ENCODE data around the gene PLXND1.

PLXND1 gene

DNA sequence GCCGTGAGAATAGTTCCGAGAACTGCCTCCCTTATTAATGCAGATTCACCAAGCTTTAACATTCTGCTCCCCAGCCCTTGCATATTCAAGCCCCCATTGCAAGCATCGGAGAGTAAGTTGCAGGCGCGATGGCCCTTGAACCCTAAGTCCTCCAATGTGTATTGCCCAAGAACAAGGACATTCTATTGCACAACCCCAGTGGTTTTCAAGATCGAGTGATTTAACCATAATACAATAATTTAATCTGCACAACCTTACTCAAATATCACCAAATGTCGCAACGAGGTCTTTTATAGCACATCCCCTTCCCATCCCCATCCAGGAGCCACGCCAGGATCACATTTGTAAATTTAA, 21.7 kb upstream of the PLXND1 start:
- DNase-seq (ENCODE audit: low read depth in 3 of 3): no peak

DNA sequence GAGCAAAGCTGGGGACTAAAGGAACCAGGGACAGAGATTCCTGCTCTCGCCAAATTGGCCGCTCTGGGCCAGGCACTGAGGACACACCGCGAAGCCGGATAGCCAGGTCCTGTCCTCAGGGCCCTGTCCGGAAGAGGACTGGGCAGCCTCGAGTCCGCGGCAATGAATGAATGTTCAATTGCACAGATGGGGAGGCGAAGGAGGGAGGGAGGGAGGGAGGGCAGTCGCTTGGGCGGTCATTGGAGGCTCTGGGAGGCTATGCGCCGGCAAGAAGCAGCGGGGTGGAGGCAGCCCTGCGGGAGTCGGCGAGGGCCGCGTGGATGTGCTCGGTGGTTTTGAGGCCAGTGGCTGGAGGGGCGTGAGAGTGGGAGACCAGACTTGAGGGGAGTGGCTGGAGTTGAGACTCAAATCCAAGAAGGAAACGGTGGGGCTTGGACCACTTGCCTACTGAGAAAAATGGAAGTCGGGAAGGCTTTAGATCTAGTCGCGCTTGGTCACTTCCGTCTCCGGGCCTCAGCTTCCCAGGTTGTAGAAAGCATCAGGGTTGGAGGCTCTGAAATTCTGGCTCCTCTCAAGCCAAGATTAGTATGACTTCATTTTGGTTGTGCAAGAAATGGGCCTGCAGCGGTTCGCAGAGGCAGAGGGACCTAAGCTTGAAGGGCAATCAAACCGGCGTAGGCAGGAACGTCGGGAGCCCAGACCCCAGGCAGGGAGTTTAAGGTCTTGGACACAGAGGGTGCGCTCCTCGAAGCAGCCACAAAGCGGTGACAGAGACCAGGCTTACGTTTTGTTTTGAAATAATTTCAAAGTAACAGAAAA, 21.1 kb upstream of the PLXND1 start:
- peak in 2 of 3 donors; percentile 48 for DNase-seq (ENCODE audit: low read depth in 3 of 3)

DNA sequence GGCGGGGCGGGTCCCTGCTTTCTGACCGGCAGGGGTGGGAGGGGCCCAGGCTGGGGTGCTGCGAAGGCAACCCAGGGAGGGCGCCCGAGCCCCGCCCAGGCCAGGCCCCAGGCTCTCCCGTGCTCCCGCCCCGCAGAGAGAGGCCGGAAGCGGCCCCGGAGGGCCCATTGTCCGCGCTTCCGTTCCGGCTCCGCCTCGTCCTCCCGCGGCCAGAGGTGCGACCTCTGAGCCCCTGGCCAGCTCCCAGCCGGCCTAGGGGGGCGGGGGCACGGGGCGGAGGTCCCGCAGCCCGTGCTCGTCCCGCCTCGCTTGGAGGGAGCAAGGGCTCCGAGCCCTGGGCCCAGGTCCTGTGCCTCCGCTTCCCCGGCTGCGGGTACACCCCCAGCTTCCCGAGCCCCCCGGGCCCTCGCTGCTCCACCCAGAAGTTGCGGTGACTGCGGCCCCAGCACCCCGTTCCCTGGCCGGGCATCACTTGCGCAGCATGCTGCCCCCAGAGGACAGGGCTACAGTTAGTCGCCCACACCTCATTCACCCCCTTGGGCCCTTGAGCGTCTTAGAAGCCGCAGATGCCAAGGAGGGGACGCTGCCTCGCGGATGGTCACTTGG, 20.4 kb upstream of the PLXND1 start:
- peak; percentile 55 to 84 (median 67) for DNase-seq (ENCODE audit: low read depth in 3 of 3)

DNA sequence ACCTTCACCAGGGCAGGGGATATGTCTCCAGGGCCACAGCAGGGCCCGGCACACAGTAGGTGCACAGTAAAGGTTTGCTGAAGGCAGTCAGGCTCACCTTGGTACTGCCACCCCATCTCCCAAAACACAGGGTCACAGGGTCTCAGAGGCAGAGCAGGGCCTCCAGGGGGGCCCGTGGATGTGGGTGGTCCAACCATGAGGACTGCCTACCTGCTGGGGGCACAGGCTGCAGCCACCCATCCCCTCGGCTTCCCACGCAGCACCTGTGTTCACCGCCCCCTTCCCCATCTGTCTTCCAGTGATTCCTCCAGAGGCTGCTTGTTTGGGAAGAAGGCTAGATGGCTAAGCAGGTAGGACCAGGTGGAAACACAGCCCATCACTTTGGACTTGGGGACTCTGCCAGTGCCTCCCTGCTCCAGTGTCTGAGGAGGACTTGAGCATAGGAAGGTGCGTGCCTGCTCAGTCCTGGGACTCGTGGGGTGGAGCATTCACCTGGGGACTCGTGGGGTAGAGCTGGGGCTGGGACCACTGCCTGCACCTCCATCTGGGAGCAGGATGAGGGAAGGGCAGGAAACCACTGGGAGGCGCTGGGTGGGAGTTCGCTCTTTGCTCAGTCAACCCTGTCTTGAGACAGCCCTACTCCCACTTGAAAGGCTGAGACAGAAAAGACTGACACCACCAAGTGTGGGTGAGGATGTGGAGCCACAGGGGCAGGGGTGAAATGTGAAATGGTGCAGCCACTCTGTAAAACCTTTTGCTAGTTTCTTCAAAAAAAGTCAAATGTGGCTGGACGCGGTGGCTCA, 18.8 kb upstream of the PLXND1 start:
- no peak for DNase-seq (ENCODE audit: low read depth in 3 of 3)

DNA sequence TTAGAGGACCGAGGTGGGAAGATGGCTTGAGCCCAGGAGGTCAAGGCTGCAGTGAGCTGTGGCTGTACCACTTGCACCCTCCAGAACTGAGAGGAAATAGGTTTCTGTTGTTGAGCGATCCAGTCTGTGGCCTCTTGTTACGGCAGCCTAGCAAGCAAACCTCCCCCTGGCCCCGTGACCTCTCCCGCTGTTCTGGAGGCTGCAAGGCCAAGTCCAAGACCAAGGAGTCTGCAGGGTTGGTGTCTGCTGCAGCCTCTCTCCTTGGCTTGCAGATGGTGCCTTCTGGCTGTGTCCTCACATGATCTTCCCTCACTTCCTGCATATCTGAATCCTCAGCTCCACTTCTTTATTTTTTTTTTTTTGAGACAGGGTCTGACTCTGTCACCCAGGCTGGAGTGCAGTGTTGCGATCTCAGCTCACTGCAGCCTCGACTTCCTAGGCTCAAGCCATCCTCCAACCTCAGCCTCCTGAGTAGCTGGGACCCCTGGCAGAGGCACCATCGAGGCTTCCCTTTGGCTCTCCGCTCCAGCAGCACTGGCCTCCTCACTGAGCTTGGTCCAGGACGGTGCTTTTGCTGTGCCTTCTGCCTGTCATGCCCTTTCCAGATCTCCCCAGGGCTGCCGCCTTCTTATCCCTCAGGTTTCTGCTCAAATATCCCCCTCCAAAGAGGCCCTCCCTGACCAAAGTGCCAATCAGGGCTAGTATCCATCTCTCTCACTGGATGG, 18.0 kb upstream of the PLXND1 start:
- no peak for DNase-seq (ENCODE audit: low read depth in 3 of 3)

DNA sequence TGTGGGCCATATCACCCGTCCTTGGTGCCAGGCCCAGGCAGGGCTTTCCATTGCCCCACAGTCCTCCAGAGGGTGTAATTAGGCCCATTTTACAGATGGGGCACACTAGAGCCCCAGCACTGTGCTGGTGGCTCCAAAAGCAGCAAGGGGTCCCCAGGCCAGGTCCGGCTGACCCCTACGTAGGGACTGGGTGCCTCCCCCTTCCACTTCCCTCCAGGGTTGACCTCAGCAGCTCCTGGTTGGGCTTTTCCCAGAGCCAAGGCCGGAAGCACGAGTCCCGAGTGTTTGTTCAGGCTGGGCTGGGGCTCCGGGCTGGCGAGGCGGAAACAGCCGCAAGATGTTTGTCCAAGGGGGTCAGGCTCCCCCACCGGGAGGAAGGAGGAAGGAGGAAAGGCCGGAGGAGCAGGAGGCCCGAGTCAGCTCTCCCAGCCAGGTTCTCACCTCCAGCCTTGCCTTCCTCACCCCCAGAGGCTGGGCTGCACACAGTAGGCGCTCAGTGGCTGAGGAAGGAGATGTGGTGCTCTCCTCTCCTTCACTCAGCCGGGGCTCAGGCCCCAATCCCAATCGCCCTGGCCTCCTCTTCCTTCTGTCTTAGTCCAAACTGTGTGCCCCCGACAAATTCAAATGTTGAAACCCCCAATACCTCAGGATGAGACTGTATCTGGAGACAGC, 17.1 kb upstream of the PLXND1 start:
- DNase-seq (ENCODE audit: low read depth in 3 of 3): no peak

DNA sequence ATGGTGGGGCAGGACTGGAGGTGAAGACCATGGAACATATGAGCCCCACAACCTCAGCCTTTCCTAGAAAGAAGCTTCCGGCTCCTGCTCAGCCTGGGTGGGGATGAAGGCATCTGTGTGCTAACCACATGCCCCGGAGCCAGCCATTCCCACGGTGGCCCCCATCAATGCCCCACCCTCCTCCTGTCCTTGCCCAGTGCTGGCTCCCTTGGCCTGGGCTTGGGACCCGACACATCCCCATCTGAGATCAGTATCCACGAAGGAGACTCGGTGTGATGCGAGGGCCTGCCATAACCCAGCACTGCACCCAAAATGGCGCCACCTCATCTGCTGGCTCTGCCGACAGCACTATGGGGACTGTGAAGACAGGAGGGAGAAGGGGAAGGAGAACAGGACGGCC, 16.5 kb upstream of the PLXND1 start:
- no peak for DNase-seq (ENCODE audit: low read depth in 3 of 3)

DNA sequence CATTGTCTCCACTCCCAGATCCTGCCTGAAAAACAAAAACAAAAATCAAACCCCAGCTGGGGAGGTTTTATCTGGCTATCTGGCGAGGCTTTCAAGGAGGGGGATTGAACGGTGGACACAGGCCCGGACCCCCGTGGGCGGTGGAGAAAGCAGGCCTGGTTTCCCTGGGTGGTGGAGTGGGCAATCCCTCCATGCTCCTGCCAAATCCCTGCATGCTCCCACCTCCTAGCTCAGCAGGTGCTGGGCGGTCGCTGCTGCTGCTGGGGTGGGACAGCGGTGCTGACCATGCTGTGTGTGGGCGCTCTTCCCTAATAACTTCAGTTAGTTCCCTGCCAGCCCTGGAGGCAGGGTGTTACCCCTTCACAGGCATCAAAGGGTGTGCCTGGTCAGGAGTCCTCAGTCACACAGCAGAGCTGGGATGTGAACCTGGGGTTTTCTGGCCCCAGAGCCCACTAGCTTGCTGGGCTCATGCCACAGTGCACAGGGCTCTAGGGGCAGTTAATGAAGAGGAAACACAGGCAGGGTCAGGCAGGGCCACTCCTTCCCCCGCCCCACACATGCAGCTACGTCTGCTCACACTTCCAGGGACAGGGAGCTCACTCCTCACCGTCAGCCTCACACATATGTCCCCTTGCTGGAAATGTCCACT, 15.9 kb upstream of the PLXND1 start:
- no peak for DNase-seq (ENCODE audit: low read depth in 3 of 3)

DNA sequence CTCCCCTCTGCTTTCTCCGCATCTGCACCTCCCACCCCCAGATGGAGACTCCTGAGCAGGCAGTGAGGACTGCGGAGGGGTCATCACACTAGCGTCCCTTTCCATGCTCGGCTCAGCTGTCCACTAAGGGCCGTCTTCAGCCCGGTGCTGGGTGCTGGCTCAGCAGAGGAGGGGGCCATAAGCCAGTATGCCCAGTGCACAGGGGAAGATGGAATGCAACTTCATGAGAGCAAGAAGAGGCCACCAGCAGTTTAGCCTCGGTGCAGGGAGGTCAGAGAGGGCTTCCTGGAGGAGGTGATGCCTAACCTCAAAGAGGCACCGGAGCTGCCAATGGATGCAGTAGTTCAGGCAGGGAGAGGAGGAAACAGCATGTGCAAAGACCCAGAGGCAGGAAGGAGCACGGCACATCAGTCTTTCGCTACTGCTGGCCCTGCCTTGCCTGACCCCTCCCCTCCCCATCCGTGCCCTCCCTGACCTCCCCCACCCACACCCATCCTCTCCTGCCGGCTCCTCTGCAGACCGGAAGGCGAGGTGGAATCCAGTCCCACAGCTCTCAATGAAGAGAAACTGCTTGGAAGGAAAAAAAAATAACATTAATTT, 15.2 kb upstream of the PLXND1 start:
- no peak for DNase-seq (ENCODE audit: low read depth in 3 of 3)

DNA sequence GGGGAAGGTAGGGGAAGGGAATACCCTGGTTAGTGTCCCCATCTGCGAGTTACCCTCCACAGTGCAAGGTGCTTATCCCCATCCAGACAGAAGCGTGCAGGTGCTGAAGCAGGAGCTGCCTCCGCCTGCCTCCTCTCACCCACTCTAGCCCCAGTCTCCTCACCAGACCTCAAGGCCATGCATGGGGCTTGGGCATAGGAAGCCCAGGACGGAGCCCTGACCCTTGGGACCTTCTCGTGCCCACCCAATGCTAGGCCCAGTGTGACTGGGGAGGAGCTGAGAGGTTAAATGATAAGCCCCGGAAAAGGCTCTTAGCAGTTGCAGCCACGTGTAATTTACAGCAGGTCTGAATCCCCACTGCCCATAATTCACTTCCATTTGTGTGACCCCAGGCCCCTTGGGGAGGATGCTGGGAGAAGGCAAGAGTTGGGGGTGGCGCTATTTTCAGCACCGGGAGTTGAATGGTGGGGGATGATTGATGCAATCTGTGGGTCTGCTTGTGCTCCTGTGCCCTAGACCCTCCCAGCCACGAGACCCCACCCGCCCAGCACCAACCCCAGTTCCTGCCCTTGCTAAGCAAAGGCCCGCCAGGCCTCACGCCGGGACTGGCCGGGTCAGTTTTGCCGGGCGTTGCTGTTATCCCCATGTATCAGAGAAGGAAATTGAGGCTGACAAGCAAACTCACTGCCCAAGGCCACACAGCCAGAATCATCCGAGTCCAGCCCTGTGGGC, 14.5 kb upstream of the PLXND1 start:
- DNase-seq (ENCODE audit: low read depth in 3 of 3): no peak

DNA sequence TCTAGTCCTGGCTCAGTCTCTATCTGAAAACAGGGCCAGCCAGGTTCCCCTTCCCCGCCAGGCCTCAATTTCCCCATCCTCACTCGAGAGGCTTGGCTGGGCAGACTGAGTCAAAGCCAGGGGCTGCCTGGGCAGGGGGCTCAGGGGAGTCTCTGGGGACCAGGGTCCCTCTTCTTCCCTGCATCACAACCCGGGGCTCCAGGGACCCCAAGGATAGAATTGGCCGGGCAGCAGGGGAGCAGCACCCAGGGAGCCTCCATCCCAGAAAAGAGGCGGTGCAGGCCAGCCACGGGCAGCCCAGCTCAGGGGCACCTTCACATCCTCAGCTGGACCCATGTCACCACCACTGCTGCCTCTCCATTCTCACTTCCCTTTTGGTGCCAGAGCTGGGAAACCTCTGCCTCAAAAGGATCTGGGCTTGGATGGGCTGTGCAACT, 13.3 kb upstream of the PLXND1 start:
- no peak for DNase-seq (ENCODE audit: low read depth in 3 of 3)

DNA sequence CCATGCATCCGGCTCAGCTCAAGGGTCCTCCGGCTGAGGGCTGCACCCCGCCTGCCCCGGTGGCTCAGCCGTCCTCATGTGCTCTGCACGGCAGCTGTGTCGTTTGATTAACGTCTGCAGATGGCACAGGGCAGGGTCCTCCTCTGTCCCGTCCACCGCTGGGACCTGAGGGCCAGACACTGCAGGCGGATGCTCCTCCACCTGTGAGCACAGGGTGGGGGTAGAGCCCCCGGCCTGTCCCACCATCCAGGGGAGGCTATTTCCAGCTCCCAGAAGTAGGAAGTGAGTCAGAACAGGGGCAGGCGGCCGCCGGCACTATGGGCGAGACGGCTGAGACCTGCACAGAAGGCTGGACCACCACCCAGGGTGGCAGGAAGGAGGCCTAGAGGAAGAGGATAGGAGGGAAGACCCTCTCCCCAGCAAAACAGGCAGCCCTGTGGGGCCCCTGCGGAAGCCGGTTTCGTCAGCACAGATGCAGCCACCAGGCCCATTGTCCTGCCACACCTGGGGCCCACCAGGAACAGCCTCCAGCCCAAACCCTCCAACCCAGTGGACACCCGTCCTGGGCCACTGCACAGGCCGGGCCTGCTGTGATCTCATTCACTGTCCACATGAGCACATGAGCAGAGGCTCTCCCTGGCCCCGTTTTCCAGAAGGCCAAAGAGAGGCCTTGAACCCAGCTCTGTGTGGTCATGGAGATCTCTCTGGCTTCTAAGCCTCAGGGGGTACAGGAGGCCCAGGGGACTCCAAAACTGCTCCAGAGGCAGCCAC, 12.6 kb upstream of the PLXND1 start:
- DNase-seq (ENCODE audit: low read depth in 3 of 3): no peak

DNA sequence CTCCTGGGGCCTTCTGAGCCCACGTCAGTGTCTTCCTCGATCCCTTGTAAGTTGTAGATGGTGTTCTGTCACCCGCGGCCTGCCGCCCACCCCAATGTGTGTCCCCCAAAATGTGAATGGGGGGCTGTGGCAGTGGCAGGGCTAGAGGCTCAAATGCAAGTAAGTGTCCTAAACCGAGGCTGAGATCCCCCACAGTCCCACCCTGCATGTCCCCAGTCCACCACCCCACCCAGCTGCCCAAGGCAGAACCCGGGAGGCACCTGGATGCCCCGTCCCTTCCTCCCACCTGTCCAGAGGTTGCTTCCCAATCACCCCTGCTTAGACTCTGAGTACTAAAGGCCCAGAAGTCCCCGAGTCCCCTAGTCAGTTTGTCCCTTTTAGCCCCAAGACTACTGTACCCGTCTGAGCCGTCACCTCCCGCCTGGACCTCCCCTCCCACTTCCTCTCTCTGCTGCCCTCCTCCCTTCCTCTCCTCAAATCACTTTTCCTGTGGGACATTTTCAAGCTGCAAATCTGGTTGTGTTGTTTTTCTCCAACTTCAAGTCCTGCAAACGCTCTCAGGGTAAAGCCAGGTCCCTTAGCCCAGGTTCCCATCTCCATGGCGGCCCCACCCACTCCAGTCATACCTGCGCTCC, 11.8 kb upstream of the PLXND1 start:
- no peak for DNase-seq (ENCODE audit: low read depth in 3 of 3)

DNA sequence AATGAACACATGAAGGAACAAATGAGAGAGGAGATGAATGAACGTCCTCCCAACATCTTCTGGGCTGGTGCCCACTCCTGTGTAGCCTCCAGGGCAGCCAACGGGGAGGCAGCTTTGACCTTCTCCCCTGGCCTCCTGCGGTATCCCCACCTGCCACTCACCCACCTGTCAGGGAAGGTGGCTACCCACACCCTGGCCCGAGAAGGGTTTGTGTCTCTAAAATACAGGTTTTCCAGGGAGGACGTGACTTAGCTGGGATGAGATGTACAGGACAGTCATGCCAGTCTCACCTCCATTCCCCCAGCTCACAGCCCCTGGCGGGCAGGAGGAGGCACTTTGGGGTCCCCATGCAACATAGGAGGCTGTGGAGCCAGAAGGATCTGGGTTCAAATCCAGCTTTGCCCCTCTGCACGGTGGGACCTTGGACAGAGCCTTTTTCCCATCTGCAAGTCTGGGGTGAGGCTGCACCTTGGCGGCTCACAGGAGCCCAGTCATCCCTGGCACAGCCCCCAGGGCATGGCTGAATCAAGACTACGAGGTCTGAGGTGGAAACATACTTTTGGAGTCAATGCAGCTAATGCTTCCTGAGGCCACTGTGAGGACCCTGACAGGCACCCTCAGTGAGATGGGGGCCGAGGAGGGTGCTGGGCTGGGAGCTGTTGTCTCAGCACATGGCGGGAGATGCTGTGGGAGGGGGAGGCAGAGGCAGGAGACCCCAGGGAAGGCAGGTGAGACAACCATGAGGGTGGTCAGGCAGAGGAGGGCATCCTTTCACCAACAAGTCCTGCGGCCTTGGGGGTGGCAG, 11.1 kb upstream of the PLXND1 start:
- DNase-seq (ENCODE audit: low read depth in 3 of 3): no peak

DNA sequence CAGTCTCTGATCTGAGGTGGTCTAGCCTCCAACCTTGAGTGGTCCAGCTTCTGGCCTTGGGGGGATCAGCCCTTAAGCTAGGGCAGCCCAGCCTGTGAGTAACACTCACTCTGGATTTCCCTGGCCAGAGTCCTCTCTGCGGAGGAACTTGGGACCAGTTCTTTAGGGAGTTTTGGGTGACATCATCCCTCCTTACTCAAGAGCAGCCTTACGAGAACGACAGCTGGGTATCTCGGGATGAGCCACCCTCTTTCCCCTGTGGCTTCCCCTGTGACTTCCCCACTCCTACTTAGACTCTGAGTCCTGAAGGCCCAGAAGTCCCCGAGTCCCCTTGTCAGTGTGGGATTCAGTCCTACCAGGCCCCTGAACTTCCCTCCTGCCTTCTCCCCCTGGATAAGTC, 10.2 kb upstream of the PLXND1 start:
- DNase-seq (ENCODE audit: low read depth in 3 of 3): no peak

DNA sequence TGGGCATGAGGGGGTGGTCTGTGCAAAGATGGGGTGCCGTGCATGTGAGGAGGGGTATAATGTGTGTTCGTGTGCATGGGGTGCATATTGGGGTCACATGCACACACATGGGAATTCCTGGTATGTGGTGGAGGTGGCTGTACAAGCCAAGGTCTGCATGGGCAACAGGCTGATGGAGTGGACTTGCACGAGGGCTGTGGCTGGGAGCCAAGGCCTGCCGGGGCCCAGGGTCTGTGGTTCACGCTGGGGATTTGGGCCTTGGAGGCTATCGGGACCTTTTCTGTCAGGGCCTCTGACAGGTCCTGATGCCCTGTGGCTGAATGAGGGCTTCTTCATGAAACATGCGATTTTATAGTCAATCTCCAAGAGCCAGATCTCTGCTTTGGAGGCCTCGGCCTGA, 9.8 kb upstream of the PLXND1 start:
- no peak for DNase-seq (ENCODE audit: low read depth in 3 of 3)

DNA sequence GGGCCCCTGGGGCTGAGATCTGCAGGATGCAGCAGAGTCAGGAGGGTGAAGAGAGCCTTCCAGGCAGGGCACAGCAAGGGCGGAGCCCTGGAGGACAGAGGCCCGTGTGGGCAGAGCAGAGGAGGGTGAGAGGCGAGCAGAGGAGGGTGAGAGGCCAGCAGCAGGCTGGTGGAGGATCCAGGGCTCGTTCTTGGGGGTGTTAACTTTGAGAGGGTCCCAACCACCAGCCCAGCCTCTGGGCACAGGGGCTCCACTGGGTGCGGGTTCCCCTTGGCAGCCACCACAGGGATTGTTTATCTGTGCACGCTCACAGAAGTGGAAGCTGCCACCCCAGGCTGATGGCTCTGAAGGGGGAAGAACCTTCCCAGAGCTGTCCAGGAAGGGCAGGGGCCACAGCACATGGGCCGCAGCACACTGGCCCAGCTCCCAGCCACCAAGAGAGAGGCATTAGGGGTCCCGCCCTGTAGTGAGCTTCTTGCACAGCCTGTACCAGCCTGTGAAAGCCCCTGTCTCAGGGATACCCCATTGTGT, 9.3 kb upstream of the PLXND1 start:
- DNase-seq (ENCODE audit: low read depth in 3 of 3): no peak

Measured in stimulated activated CD4-positive, alpha-beta T cell treated with anti-CD3 and anti-CD28 coated beads, TNF-alpha, amount 100 ng/mL, for 48 hours (primary cell).